ENCODE results near the gene MAP7. TPM values are rescaled to one million over a fixed set of nuclear protein-coding genes. Genes with fewer than 3 reads are reported as not detected.
A peak's percentile ranks its signal among the peaks of the same experiment; 100 is the strongest.

Gene MAP7
- total and polyA plus RNA-seq, 7 donors: 1.2 to 33.5 (median 3.3) TPM

DNA sequence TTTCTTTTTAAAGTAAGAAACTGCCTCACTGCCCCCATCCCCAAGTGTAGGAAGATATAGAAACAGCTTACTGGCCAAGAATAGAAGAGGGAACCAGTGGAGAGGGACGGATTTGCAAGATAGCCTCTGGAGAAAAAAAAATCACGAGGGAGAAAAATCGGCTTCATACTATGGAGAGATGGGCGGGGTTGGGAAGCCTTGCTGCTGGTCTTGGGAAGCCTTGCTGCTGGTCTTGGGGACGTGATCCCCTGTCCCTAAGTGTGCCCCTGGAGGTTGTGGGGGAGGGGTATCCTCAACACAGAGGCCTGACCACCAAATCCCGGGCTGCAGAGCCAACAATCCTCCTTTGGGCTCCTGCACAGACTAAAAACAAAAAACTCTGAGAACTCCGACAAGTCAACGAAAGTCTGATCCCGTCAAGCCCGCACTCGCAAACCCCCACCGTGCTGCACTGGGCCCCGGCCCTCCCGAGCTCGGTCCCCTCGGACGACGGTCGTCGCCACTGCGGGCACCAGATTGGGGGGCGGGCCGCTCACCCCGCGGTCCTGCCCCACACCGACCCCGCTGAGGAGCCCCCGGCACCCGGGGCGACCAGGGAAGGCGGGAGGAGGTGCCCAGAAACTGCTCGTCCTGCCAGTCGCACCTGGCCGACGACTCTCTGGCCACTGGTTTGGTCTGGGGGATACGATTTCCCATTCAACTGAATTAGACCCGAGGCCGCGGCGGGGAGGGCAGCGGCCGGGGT, 750 bp downstream of the MAP7 start:
- DNase-seq: no peak
- intact Hi-C loops (cut with DNase I): no loop called here
- H3K4me1 ChIP-seq: peaks cover 0 to 19% (median 16%) of the 10 kb centered on the region in 4 donors
- WGBS, 2 donors: 1 to 3% methylated on average over 42 of the region's 42 CpGs
- H3K27ac ChIP-seq: peak overlapping the region in 2 of 4 donors; percentile 16 to 49
- peak overlapping the region; percentile 19 to 81 (median 66) for H3K4me3 ChIP-seq
- TF ChIP-seq, protein P1, sequence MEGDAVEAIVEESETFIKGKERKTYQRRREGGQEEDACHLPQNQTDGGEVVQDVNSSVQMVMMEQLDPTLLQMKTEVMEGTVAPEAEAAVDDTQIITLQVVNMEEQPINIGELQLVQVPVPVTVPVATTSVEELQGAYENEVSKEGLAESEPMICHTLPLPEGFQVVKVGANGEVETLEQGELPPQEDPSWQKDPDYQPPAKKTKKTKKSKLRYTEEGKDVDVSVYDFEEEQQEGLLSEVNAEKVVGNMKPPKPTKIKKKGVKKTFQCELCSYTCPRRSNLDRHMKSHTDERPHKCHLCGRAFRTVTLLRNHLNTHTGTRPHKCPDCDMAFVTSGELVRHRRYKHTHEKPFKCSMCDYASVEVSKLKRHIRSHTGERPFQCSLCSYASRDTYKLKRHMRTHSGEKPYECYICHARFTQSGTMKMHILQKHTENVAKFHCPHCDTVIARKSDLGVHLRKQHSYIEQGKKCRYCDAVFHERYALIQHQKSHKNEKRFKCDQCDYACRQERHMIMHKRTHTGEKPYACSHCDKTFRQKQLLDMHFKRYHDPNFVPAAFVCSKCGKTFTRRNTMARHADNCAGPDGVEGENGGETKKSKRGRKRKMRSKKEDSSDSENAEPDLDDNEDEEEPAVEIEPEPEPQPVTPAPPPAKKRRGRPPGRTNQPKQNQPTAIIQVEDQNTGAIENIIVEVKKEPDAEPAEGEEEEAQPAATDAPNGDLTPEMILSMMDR (IDR thresholded peaks at IDR 0.05): no peak
- TF ChIP-seq EP300 (IDR thresholded peaks at IDR 0.05) (no peak), POLR2A (IDR thresholded peaks at IDR 0.05) (no peak), POLR2AphosphoS5 (IDR thresholded peaks at IDR 0.05) (no peak)
- H3K27me3 ChIP-seq: peaks cover 4 to 61% (median 30%) of the 10 kb centered on the region in 3 donors
- no peaks in the 10 kb centered on the region for H3K9me3 ChIP-seq
- H3K36me3 ChIP-seq: no peaks in the 10 kb centered on the region

DNA sequence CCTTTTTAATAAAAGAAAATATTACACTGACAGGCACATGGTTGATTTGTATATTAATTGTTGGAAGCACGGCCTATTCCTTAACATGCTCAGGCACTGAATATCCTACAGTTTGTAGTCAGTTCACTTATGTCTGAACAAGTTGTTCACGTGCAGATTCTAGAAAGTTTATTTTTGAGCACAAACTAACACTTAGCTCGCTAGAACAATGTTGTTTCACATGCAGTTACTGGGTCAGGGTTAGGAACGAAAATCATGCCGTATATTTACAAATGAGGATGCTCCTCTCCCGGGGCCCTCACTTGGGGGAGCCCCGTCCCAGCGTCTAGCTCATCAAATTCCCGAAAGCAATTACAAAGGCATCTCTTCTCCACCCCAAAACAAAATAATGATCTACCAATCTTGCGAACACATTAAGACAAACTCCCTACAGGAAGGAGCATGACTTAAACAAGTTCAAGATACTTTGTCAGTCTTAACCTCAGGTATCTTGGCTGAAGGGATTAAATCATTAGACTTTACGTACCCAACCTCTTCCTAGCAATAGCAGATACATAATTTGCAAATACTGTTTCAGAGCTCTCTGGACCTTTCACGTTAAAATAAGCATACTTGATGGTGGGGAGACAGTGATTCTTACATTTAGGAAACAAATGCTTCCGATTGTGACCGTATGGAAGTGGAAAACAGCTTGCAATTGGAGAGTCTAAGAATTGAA, 1.5 kb downstream of the MAP7 start:
- WGBS, 2 donors: 13 to 68% methylated on average over 14 of the region's 14 CpGs

DNA sequence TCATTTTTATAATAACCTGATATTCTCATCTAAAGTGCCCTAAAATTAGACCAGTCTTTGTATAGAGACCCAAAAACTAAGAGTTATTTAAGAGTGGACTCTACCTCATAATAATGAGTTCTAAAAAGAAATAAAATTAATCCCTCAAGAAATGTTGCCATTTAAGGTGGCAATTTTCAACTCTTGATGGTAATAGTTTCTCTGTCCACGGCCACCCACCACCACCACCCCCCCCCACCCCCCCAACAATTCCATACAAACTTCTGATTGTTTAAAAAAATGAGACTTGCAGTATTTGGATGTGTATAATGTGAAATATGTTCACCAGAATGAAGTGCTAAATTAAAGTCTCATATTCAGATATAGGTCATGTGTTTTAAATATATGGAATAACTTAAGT, 2.4 kb downstream of the MAP7 start:
- peaks cover 4 to 45% (median 25%) of the 10 kb centered on the region in 3 donors for H3K27me3 ChIP-seq
- H3K27ac ChIP-seq: no peak overlapping the region
- no peak overlapping the region for H3K4me3 ChIP-seq
- no peaks in the 10 kb centered on the region for H3K9me3 ChIP-seq
- TF ChIP-seq EP300 (IDR thresholded peaks at IDR 0.05): no peak
- no peak for TF ChIP-seq POLR2A (IDR thresholded peaks at IDR 0.05)
- no peak for TF ChIP-seq POLR2AphosphoS5 (IDR thresholded peaks at IDR 0.05)
- TF ChIP-seq, protein P1 (IDR thresholded peaks at IDR 0.05): no peak
- WGBS, 2 donors: 33 to 73% methylated on average over 1 of the region's 1 CpG
- no peaks in the 10 kb centered on the region for H3K36me3 ChIP-seq
- intact Hi-C loops (cut with DNase I): no loop called here
- DNase-seq: no peak
- H3K4me1 ChIP-seq: peaks cover 0 to 19% (median 16%) of the 10 kb centered on the region in 4 donors

More for the DNA sequence above, 1.5 kb downstream of the MAP7 start:
- Histone ChIP-seq H3K4me3 (peak overlapping the region in 1 of 4 donors; percentile 80), H3K9me3 (no peaks in the 10 kb centered on the region), H3K27ac (no peak overlapping the region), H3K4me1 (peaks cover 0 to 19% (median 16%) of the 10 kb centered on the region in 4 donors), H3K27me3 (peaks cover 4 to 53% (median 30%) of the 10 kb centered on the region in 3 donors), H3K36me3 (no peaks in the 10 kb centered on the region)
- no peak for DNase-seq
- intact Hi-C loops (cut with DNase I): no loop called here
- no peak for TF ChIP-seq POLR2AphosphoS5 (IDR thresholded peaks at IDR 0.05)
- no peak for TF ChIP-seq EP300 (IDR thresholded peaks at IDR 0.05)
- TF ChIP-seq POLR2A (IDR thresholded peaks at IDR 0.05): no peak
- TF ChIP-seq, protein P1 (IDR thresholded peaks at IDR 0.05): no peak

DNA sequence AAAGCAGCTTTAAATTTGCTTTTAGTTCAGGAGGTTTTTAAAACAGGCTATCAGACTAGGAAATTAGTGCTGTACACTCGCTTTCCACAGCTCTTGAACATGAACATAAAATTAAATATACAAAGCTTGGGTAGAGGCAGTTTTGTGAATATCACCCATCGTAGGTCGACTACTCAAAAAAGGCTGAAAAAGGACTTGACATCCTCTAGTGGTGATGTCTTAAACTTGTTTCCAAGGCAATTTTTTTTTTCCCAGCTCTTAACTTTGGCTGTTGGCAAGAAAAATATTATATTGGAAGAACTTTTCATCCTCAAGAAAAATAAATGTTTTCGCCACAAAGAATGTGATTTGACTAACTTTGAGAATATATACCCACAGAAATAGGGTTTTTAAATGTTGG, 2.9 kb downstream of the MAP7 start:
- Histone ChIP-seq H3K36me3 (no peaks in the 10 kb centered on the region), H3K4me1 (peaks cover 0 to 19% (median 16%) of the 10 kb centered on the region in 4 donors), H3K9me3 (no peaks in the 10 kb centered on the region), H3K27me3 (peaks cover 4 to 39% (median 24%) of the 10 kb centered on the region in 3 donors), H3K27ac (no peak overlapping the region), H3K4me3 (no peak overlapping the region)
- no peak for DNase-seq
- intact Hi-C loops (cut with DNase I): no loop called here
- TF ChIP-seq, protein P1 (IDR thresholded peaks at IDR 0.05): peak in 2 of 4 experiments; percentile 14 to 36
- no peak for TF ChIP-seq POLR2A (IDR thresholded peaks at IDR 0.05)
- WGBS, 2 donors: 17 to 36% methylated on average over 4 of the region's 4 CpGs
